HepG2 (cell line): ENCODE results near the gene GRK5. TPM values are rescaled to one million over a fixed set of nuclear protein-coding genes. Genes with fewer than 3 reads are reported as not detected.

Experiments
- CREM ChIP-seq, 2 experiments: sonication (generic) in 1 of 2; formaldehyde crosslinking in 1 of 2; IDR thresholded peaks; 2 replicates each; pipeline versions ENCODE4 v1.4.0 to v1.6.1; 2016 to 2020; ENCODE audit warnings: antibody characterized with exemption in 1 of 2, mild to moderate bottlenecking in 1 of 2, missing genetic modification reagents in 1 of 2
- ETV6 ChIP-seq: sonication (generic); formaldehyde crosslinking; conservative IDR thresholded peaks from 2 replicates; pipeline ENCODE4 v1.4.0; 2020; ENCODE audit warnings: missing genetic modification reagents
- PAWR ChIP-seq: sonication (generic); formaldehyde crosslinking; IDR thresholded peaks from 2 replicates; pipeline ENCODE4 v1.4.0; 2020; ENCODE audit warnings: missing genetic modification reagents, mild to moderate bottlenecking, borderline replicate concordance
- SALL1 ChIP-seq: sonication (generic); formaldehyde crosslinking; IDR thresholded peaks from 2 replicates; pipeline ENCODE4 v1.8.0; 2022; ENCODE audit warnings: mild to moderate bottlenecking, missing genetic modification reagents
- SOX6 ChIP-seq, 2 experiments: fragments of 450-650 bp in 1 of 2; sonication (generic) in 1 of 2; formaldehyde crosslinking in 1 of 2; IDR thresholded peaks; 2 replicates each; pipeline versions ENCODE4 v1.4.0 to v1.6.1; 2017 to 2020; ENCODE audit warnings: antibody characterized with exemption in 1 of 2, mild to moderate bottlenecking in 1 of 2, missing genetic modification reagents in 1 of 2
- TEAD3 ChIP-seq: optimal IDR thresholded peaks from 2 replicates; pipeline ENCODE3; 2016; ENCODE audit warnings: borderline replicate concordance
- polyA plus RNA-seq, 8 experiments: library from polyadenylated mRNA; depleted of rRNA in 3 of 8; stranded (reverse) in 7 of 8; unstranded in 1 of 8; fragments of >200 nt; fragmentation: Illumina TruSeq in 4 of 8; extraction: Trizol in 4 of 8; gene quantifications; 2 replicates each; pipeline versions ENCODE4 v1.2.1 to v1.2.3, GENCODE V29; 2011 to 2016; ENCODE audit warnings: low read depth in 4 of 8, missing spikeins in 1 of 8, mixed read lengths in 1 of 8; ENCODE audit not compliant: insufficient read depth in 1 of 8
- total RNA-seq, 5 experiments: library from RNA; depleted of rRNA; stranded (reverse); fragments of >200 nt; fragmentation: Illumina TruSeq; extraction: Trizol; gene quantifications; 2 replicates each; pipeline ENCODE4 v1.2.3, GENCODE V29; 2016; ENCODE audit warnings: low read depth in 1 of 5
- TF ChIP-seq, protein P1 (sequence below): IDR thresholded peaks from 2 replicates; pipeline ENCODE4 v1.4.0; 2020; ENCODE audit warnings: mild to moderate bottlenecking, missing genetic modification reagents
- TF ChIP-seq, protein P2 (sequence below): sonication (generic); formaldehyde crosslinking; IDR thresholded peaks from 2 replicates; pipeline ENCODE4 v1.5.0; 2020; ENCODE audit warnings: missing genetic modification reagents
- TF ChIP-seq, protein P3 (sequence below): sonication (generic); formaldehyde crosslinking; conservative IDR thresholded peaks from 2 replicates; pipeline ENCODE4 v1.4.0; 2020; ENCODE audit warnings: missing genetic modification reagents

GRK5 gene
- total and polyA plus RNA-seq, 2 of the 13 experiments (the other 11 are each of a cell fraction or from before 2014, with no cell fraction given) = 10.4 to 12.6 TPM

DNA sequence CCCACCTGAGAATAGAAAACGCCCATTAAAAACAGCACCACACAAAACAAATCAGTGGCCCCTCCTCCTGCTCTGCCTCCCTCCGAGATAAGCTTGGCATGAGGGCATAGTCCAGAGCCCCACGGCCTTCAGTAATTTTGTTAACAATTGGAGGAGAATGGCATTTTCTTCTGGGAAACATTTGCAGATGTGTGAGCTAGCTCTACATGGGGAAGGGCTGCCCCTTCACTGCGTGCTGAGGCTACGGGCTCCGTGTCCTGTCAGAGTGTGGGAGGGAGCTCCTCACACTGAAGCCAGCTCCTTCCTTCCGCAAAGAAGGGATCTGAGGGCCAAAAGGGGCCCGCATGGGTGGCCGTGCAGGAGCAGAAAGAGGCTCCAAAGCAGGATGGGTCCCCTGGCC, 15.2 kb downstream of the GRK5 start (continued):
- TF ChIP-seq, protein P1, sequence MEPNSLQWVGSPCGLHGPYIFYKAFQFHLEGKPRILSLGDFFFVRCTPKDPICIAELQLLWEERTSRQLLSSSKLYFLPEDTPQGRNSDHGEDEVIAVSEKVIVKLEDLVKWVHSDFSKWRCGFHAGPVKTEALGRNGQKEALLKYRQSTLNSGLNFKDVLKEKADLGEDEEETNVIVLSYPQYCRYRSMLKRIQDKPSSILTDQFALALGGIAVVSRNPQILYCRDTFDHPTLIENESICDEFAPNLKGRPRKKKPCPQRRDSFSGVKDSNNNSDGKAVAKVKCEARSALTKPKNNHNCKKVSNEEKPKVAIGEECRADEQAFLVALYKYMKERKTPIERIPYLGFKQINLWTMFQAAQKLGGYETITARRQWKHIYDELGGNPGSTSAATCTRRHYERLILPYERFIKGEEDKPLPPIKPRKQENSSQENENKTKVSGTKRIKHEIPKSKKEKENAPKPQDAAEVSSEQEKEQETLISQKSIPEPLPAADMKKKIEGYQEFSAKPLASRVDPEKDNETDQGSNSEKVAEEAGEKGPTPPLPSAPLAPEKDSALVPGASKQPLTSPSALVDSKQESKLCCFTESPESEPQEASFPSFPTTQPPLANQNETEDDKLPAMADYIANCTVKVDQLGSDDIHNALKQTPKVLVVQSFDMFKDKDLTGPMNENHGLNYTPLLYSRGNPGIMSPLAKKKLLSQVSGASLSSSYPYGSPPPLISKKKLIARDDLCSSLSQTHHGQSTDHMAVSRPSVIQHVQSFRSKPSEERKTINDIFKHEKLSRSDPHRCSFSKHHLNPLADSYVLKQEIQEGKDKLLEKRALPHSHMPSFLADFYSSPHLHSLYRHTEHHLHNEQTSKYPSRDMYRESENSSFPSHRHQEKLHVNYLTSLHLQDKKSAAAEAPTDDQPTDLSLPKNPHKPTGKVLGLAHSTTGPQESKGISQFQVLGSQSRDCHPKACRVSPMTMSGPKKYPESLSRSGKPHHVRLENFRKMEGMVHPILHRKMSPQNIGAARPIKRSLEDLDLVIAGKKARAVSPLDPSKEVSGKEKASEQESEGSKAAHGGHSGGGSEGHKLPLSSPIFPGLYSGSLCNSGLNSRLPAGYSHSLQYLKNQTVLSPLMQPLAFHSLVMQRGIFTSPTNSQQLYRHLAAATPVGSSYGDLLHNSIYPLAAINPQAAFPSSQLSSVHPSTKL (CRISPR knock-in tag) = peak; percentile 67
- TF ChIP-seq, protein P2, sequence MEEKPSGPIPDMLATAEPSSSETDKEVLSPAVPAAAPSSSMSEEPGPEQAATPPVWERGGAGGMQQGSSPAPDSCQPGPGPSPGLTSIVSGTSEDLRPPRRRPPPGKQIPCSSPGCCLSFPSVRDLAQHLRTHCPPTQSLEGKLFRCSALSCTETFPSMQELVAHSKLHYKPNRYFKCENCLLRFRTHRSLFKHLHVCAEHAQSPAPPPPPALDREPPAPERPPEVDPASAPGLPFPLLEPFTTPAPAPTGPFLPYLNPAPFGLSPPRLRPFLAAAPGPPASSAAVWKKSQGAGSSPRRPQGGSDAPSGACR = no peak
- TF ChIP-seq SOX6 (IDR thresholded peaks at IDR 0.05) = no peak
- TF ChIP-seq SOX6 (CRISPR knock-in tag; IDR thresholded peaks at IDR 0.05) = peak; percentile 54; the same call in 1 of the 2 replicates
- TF ChIP-seq PAWR (CRISPR knock-in tag) = no peak
- TF ChIP-seq SALL1 (CRISPR knock-in tag) = peak; percentile 25; the same call in 1 of the 2 replicates
- 0 out of 2 replicates have a peak, but pooled peaks have one; percentile 20 for TF ChIP-seq CREM (IDR thresholded peaks at IDR 0.05)
- no peak for TF ChIP-seq CREM (CRISPR knock-in tag; IDR thresholded peaks at IDR 0.05)
- TF ChIP-seq ETV6 = no peak
- peak; percentile 16 for TF ChIP-seq TEAD3
- TF ChIP-seq, protein P3, sequence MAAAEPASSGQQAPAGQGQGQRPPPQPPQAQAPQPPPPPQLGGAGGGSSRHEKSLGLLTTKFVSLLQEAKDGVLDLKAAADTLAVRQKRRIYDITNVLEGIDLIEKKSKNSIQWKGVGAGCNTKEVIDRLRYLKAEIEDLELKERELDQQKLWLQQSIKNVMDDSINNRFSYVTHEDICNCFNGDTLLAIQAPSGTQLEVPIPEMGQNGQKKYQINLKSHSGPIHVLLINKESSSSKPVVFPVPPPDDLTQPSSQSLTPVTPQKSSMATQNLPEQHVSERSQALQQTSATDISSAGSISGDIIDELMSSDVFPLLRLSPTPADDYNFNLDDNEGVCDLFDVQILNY = no peak
